MV-4-11 (cell line): ENCODE data around the gene BORA.
"Not testable (repeated sequence)": the region's sequence is repeated elsewhere in the genome, so short reads cannot be mapped to it uniquely, and the experiment has no call there.

Experiments
- DNase-seq: peaks from one replicate; lab custom pipeline; 2025; lab: John Stamatoyannopoulos, UW

Gene BORA

DNA sequence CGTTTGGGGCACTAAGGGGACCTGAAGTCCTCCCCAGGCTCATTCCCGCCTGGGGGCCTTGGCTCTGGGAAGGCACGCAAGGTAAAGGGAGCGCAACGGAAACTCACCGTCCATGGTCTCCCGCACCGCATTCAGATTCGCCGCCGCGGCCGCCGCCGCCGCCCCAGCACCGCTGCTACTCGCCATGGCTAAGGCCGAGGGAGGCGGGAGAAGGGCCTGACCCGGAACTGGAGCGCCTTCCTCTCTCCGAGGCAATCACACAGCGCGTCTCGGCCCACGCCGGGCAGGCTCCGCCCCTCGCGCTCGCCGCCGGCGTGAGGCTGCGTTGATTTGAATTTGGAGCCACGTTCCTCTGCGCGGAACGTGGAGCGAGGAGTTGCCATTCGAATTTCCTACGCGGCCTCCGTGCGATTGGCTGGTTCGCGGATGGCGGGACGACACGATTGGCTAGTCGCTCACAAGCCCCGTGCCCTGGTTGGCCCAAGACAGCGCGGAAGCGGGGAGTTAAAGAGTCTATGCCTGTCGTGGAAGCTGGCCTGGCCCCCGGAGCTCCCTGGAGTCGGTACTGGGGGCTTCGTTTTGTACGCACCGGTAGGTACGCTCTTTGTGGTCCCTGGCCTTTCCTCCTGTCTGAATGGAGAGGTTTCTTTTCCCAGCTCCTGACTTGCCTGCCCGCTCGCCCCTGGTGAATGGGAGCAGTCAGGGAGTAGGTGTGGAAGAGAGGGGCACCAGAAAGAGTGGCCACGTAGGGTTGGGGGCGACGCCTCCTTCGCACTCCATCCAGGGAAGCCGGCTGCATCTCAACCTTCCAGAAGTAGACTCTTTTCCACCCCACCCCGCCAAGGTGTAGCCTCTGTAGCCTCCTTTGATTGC lies at the start of gene BORA, which contains the start of gene MZT1:
Gene BORA (plus strand): TSS at position 507 of the 873 bp plus-strand sequence. CDS start 1,018 bp downstream, outside the sequence.
Gene MZT1 (minus strand): TSS at position 213 of the 873 bp plus-strand sequence. CDS start 27 bp downstream, at position 186.
- peak; percentile 97 for DNase-seq

- no peak for DNase-seq
These were observed 49.4 kb upstream of the BORA start for GRCh38 chr13:72678312-72678711.

DNA sequence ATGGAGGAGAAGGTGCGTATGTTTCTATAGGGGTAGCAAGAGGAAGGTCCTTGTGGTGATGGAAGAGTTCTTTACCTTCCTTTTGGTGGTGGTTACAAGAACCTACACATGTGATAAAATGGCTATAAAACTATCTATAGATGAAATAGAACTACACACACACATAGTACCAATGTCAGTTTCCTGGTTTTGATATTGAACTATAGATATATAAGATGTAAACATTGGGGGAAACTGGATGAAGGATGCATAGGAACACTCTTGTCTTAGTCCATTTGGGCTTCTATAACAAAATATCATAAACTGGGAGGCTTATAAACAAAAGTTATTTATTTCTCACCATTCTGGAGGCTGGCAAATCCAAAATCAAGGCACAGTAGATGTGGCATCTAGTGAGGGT lies 47.4 kb upstream of the BORA start:
- no peak for DNase-seq

DNA sequence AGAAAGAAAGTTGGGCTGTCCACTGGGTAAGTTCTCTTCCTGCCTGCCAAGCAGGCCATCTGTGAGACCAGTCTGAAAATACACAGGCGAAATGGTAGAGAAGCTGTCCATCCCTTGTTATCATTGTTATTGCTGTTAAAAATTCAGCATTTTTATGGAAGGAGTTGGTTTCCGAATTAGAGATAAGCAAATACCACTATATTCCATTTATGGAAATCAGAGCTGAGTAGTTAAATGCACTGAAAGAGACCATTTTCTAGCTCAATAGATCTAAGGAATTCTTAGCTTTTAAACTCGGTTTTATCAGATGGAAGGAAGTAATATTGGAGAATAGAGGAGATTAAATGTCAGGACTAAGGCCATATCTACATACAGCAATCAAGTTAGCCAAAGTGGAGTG lies 41.0 kb upstream of the BORA start:
- no peak for DNase-seq

- no peak for DNase-seq
These were observed 38.5 kb upstream of the BORA start for GRCh38 chr13:72689181-72689696.

DNA sequence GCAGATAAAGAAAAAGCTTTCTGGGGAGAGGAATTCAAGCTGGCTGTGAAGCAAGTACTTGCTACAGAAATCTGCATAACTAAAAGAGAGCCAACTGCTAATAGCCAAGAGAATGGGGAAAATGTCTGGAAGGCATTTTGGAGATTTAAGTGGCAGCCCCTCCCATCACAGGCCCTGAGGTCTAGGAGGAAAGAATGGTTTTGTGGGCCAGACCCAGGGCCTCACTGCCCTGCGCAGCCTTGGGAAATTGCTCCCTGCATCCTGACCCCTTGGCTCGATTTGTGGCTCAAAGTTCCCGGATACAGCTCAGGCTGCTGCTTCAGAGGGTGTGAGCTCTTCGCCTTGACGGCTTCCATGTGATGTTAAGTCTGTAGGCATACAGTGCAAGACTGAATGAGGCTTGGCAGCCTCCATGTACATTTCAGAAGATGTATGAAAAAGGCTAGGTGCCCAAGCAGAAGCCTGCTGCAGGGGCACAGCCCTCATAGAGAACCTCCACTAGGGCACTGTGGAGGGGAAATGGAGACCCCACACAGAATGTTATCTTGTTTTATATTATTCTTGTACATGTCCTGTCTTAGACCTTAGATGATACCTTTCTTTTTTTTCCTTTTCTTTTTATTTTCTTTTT lies 34.7 kb upstream of the BORA start:
- no peak for DNase-seq

DNA sequence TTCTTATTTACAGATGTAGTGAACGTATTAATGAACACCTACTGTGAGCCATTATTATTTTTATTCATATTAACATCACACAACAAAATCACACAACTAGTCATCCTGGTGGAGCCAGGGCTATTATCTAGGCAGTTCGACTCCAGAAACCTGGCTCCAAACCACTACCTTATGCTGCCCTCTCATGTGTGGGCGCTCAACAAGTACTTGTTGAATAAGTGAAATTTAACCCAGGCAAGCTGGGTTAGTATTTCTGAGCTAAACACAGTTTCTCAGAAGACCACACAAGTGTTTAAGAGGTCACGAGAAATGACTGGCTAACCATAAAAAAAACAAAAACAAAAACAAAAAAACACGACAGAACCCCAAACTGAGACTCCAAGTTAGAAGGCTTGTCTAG lies 33.9 kb upstream of the BORA start:
- DNase-seq, result no peak

DNA sequence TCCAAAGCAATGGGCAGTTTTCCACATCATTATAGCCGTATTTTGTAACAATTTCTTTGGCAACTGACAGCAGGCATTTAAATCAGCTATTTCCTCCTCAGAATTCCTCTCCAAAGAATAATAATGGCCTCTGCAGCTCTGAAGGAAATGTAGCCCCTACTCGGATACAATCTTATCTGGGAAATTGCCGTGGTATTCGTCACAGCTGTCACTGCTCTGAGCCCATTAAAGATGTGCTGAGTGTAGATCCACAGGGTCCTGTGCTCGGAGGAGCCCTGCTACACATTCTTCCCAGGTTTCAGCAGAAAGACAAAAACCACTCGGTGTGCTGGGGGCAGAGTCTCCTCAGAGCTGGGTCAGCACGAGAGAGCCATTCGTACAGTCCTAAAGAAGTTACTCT lies 33.4 kb upstream of the BORA start:
- no peak for DNase-seq

GRCh38 chr13:72696579-72696978 lies 31.1 kb upstream of the BORA start:
- DNase-seq, result no peak

DNA sequence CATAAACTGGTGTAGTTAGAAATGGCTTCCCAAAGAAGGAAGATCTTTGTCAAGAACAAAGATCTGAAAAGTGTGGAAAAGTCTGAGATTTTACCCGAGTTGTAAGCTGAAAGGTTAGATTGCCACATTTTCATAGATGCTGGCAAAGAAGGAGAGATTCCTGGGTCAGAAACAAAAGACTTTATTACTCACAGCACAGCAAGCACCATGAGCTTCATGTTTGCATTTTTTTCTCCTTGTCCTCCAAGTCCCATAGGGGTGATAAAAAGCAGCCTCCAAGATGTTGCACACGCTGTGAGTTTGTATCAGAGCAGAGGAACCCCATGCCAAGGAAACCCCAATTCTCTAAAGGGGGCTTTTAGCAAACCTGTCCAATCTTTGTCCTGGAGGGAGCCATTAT lies 29.6 kb upstream of the BORA start:
- no peak for DNase-seq

DNA sequence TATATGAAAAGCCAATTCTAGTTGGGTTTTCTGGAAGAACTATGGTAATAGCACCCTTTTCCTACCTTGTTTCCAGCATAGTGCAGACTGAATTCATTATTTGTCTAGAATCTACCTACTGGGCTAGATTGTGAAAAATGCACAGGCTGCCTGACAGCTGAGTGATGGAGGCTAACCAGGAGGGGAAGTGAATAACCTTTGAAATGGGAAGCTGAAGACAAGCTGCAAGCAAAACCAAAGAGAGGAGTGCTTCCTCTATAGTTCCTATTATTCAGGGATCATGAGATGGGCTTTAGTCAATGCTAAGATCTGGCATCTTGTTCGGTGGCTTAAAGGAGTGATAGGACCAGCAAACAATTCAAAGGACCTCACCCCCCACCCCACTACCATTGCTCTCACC lies 27.2 kb upstream of the BORA start:
- DNase-seq, result peak; percentile 45

DNA sequence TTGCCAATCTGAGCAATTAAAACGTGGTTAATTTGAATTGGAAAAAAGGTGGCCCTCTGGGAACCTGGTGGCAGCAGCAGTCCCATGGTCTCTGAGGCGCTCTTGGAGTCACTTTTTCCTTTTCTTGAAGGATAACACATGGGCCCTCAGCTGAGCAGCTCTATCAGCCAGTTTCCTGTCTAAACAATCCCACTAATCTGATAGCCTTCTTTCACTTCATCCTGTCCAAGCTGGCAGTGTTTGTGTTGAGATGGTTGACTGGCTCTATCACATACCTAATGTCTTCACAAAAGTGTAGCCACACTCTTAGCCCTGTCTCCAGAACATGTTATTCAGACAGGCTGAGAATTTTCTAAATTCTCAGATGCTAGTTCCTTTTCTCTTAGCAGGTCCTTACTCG lies 10.9 kb upstream of the BORA start:
- DNase-seq, result no peak

DNA sequence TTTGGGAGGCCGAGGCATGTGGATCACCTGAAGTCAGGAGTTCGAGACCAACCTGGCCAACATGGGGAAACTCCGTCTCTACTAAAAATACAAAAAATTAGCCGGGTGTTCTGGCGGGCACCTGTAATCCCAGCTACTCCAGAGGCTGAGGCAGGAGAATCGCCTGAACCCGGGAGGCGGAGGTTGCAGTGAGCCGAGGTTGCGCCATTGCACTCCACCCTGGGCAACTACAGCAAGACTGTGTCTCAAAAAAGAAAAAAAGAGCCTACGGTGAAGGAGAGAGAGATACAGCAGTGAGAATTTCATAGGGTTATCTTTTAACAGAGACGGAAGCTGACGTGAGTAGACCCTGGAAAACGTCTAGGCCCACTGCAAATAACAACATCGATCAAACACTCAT lies 1.5 kb upstream of the BORA start:
- not testable (repeated sequence) for DNase-seq

- DNase-seq, result peak; percentile 61
These were observed 852 bp upstream of the BORA start for GRCh38 chr13:72726726-72727416.

DNA sequence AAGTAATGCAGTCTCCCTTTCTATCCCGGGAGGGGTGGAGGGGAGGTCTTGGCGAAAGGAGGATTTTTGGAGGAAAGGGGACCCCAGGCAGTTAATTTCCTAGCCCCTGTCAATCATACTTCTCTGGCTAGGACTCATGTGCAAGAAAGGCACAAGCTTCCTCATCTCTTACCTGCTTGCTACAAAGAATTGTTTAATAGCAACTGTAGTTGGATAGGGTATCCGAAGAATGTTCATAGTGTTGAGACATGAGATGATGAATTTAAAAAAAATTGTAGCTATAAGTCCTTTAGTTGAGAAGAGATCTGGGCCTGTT lies 525 bp downstream of the BORA start:
- DNase-seq, result no peak

DNA sequence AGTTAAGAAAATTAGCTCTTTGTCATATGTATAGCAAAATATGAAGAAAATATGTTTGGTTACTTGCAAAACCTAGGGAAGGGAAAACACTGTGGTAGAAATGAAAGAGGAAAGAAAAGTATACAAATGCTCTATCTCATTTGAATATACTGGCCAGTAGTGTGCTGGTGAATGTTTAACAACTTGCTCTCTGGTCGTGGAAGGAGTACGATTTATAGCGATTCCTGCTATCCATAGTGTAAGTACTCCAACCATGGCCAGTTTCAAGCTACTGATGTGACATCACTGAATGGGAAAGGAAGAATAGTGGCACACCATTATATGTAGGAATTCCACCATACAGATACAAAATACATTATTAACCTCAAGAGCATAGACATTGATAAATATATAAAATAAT lies 9.3 kb downstream of the BORA start:
- DNase-seq, result no peak

DNA sequence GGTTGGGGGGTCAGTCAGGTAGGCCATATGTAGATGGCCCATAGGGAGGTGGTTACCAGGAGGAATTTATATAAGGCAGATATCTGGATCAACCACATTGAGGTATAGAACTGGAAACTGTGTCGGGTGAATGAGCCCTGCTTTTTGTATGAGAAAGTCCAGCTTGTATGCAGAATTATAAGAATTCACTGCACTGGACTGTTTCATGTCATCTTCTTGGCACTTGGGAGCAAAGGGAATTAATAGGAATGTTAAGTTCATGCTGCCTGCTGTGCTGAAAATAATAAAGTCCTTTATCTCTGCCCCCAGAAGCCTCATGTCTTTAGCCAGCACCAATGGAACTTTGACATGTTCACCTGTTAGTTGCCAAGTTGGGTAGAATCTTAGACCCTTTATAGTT lies 12.3 kb downstream of the BORA start:
- DNase-seq, result no peak

DNA sequence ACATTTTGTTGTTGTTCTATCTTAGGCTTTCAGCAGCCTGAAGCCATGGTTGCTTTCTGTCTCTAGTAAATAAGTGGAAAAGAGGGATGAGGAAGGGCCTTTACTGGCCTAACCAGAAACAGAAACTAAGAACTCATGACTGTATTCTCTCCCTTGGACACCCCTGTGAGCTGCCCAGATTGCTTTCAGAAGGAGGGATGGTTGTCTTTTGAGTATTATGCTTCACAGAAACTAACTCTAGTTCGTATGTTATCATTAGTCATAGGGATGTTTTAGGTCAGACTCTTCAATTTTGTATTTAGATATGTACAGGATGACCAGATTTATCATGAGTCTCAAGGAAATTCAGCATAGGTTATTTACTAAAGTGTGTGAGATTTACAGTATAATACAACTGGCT lies 17.5 kb downstream of the BORA start:
- no peak for DNase-seq

DNA sequence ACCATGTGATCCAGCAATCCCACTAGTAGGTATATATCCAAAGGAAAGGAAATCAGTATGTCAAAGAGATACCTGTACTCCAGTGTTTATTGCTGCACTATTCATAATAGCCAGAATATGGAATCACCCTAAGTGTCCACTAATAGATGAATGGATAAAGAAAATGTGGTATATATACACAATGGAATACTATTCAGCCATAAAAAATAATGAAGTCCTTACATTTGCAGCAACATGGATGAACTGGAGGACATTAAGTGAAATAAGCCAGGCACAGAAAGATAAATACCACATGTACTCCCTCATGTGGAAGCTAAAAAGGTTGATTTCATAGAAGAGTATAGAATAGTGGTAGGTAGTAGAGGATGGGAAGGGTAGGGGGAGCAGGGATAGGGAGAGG lies 23.5 kb downstream of the BORA start:
- no peak for DNase-seq

DNA sequence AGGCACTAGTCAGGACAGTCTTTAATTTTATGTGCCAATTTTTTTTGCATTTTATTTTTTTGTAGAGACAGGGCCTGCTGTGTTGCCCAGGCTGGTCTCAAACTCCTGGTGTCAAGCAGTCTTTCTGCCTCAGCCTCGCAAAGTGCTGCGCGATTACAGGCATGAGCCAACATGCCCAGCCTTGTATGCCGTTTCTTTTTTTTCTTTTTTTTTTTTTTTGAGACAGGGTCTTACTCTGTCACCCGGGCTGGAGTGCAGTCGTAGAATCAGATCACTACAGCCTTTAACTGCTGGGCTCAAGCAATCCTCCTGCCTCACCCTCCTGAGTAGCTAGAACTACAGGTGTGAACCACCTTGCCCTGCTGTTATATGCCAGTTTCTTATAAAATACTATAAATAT lies 26.4 kb downstream of the BORA start:
- DNase-seq, result no peak

- no peak for DNase-seq
These were observed 30.2 kb downstream of the BORA start for GRCh38 chr13:72757792-72758535.

DNA sequence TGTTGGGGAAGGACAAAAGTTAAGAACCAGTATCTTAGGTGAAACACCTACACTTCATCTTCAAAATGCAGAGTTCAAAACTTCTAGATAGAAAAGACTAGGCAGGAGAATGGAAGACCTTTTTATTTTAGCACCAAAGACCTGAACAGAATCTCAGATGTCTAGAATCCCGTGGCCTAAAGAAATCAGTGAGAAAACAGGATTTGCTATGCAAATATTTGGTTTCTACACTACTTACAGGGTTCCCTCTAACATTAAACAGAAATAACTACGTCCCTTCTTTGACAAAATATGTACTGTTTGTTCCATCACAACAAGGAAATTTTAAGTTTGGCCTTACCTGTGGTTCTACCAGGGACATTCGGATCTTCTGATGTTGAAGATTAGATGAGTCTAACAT lies 32.5 kb downstream of the BORA start:
- DNase-seq, result no peak
